GM23338 (cell line): ENCODE results near the gene CYBA. TPM values are rescaled to one million over a fixed set of nuclear protein-coding genes. Genes with fewer than 3 reads are reported as not detected.
A peak's percentile ranks its signal among the peaks of the same experiment; 100 is the strongest.

Experiments used
- ATAC-seq: fragments of 200-7000 bp; cut with Tn5 transposase; 3 replicates; pipeline ENCODE4 v1.9.1; 2020
- DNase-seq: peaks from one replicate; pipeline ENCODE4 v3.0.0-alpha.2; 2015; ENCODE audit warnings: low spot score
- H2AFZ ChIP-seq: fragments of 200-600 bp; sonication (generic); 2 replicates; pipeline ENCODE4 v1.8.0; 2016; ENCODE audit warnings: antibody characterized with exemption, mild to moderate bottlenecking, moderate library complexity
- H3F3A ChIP-seq: fragments of 200-600 bp; sonication (generic); replicated peaks from 2 replicates; pipeline ENCODE4 v1.8.0; 2017; ENCODE audit warnings: antibody characterized with exemption, mixed run types, low read depth
- H3K27ac ChIP-seq: fragments of 200-600 bp; sonication (generic); 2 replicates; pipeline ENCODE4 v1.6.1; 2016; ENCODE audit warnings: low read depth
- H3K27me3 ChIP-seq: fragments of 200-600 bp; sonication (generic); 2 replicates; pipeline ENCODE4 v1.8.0; 2016; ENCODE audit warnings: mild to moderate bottlenecking, mixed run types, moderate library complexity; ENCODE audit not compliant: insufficient read depth
- H3K36me3 ChIP-seq: fragments of 200-600 bp; sonication (generic); 2 replicates; pipeline ENCODE4 v1.8.0; 2016; ENCODE audit warnings: mild to moderate bottlenecking; ENCODE audit not compliant: insufficient read depth
- H3K4me1 ChIP-seq: fragments of 200-600 bp; sonication (generic); 2 replicates; pipeline ENCODE4 v1.8.0; 2016; ENCODE audit warnings: mild to moderate bottlenecking, moderate library complexity; ENCODE audit not compliant: insufficient read depth
- H3K4me2 ChIP-seq: fragments of 200-600 bp; sonication (generic); 2 replicates; pipeline ENCODE4 v1.7.1; 2017; ENCODE audit warnings: mixed run types
- H3K4me3 ChIP-seq: fragments of 200-600 bp; sonication (generic); 2 replicates; pipeline ENCODE4 v1.6.1; 2016; ENCODE audit warnings: mixed run types
- H3K79me2 ChIP-seq: fragments of 200-600 bp; sonication (generic); replicated peaks from 2 replicates; pipeline ENCODE4 v1.8.0; 2017; ENCODE audit warnings: mild to moderate bottlenecking; ENCODE audit not compliant: insufficient read depth
- H3K9me2 ChIP-seq: fragments of 200-600 bp; sonication (generic); 2 replicates; pipeline ENCODE4 v1.8.0; 2017; ENCODE audit not compliant: insufficient read depth
- H4K20me1 ChIP-seq: fragments of 200-600 bp; sonication (generic); replicated peaks from 2 replicates; pipeline ENCODE4 v1.8.0; 2017; ENCODE audit warnings: mild to moderate bottlenecking; ENCODE audit not compliant: insufficient read depth
- H3K27ac Mint-ChIP-seq: 2 replicates; pipeline ENCODE4 v1.8.0; 2020; ENCODE audit warnings: inconsistent platforms, mild to moderate bottlenecking, moderate library complexity, mixed read lengths
- H3K27me3 Mint-ChIP-seq: 3 replicates; pipeline ENCODE4 v1.8.0; 2022; ENCODE audit warnings: low read depth, mild to moderate bottlenecking, moderate library complexity, mixed read lengths, inconsistent platforms; ENCODE audit not compliant: insufficient read depth, poor library complexity
- H3K36me3 Mint-ChIP-seq: 3 replicates; pipeline ENCODE4 v1.8.0; 2021; ENCODE audit warnings: low read depth, mild to moderate bottlenecking, inconsistent platforms, moderate library complexity, mixed read lengths
- H3K4me1 Mint-ChIP-seq: 3 replicates; pipeline ENCODE4 v1.8.0; 2020; ENCODE audit warnings: mild to moderate bottlenecking, inconsistent platforms, mixed read lengths
- H3K4me3 Mint-ChIP-seq: 3 replicates; pipeline ENCODE4 v1.8.0; 2021; ENCODE audit warnings: moderate library complexity, mild to moderate bottlenecking, inconsistent platforms, mixed read lengths
- H3K9me3 Mint-ChIP-seq: 3 replicates; pipeline ENCODE4 v1.8.0; 2020; ENCODE audit warnings: moderate library complexity, mild to moderate bottlenecking, inconsistent platforms, mixed read lengths
- CREB1 ChIP-seq: fragments of 250-450 bp; sonication (Bioruptor Pico); IDR thresholded peaks from 2 replicates; pipeline ENCODE4 v1.5.0; 2020; ENCODE audit warnings: low read depth, mild to moderate bottlenecking, moderate library complexity
- EZH2 ChIP-seq: fragments of 200-600 bp; sonication (generic); IDR thresholded peaks from one replicate; pipeline ENCODE4 v1.8.0; 2017; ENCODE audit warnings: antibody characterized with exemption, mild to moderate bottlenecking, low read depth; ENCODE audit not compliant: unreplicated experiment
- EZH2phosphoT487 ChIP-seq: fragments of 200-600 bp; sonication (generic); IDR thresholded peaks from one replicate; pipeline ENCODE4 v1.8.1; 2018; ENCODE audit warnings: antibody characterized with exemption; ENCODE audit not compliant: unreplicated experiment
- JUNB ChIP-seq: IDR thresholded peaks from one replicate; pipeline ENCODE4 v1.6.1; 2016; ENCODE audit warnings: antibody characterized with exemption; ENCODE audit not compliant: unreplicated experiment
- NANOG ChIP-seq: IDR thresholded peaks from 2 replicates; pipeline ENCODE4 v1.6.1; 2016; ENCODE audit warnings: antibody characterized with exemption, borderline replicate concordance
- POLR2AphosphoS5 ChIP-seq: IDR thresholded peaks from 2 replicates; pipeline ENCODE4 v1.6.1; 2016; ENCODE audit warnings: antibody characterized with exemption, low read depth
- STAT1 ChIP-seq: IDR thresholded peaks from one replicate; pipeline ENCODE4 v1.6.1; 2016; ENCODE audit warnings: antibody characterized with exemption; ENCODE audit not compliant: unreplicated experiment
- ZNF114 ChIP-seq: fragments of 250-450 bp; sonication (Bioruptor Pico); IDR thresholded peaks from 2 replicates; pipeline ENCODE4 v1.5.0; 2020; ENCODE audit warnings: mild to moderate bottlenecking, moderate library complexity
- ZNF331 ChIP-seq: fragments of 250-450 bp; sonication (Bioruptor Pico); IDR thresholded peaks from 2 replicates; pipeline ENCODE4 v1.5.0; 2020; ENCODE audit warnings: low read depth, mild to moderate bottlenecking, moderate library complexity
- polyA plus RNA-seq: library from polyadenylated mRNA; unstranded; fragments of >200 nt; fragmentation: Nextera tagmentation; extraction: Ambion mirVana; gene quantifications from 2 replicates; pipeline ENCODE4 v1.2.1, GENCODE V29; 2016
- total RNA-seq: library from RNA; depleted of rRNA; stranded (reverse); fragments of >200 nt; shearing (Covaris generic); gene quantifications from 2 replicates; pipeline ENCODE4 v1.2.3, GENCODE V29; 2014
- TF ChIP-seq, protein P1 (sequence below): IDR thresholded peaks from one replicate; pipeline ENCODE4 v1.6.1; 2018; ENCODE audit warnings: antibody characterized with exemption; ENCODE audit not compliant: unreplicated experiment
- TF ChIP-seq, protein P2 (sequence below), 2 experiments: fragments of 200-600 bp in 1 of 2; sonication (generic) in 1 of 2; conservative IDR thresholded peaks; 2 replicates each; pipeline versions ENCODE4 v1.5.1 to v1.6.1; 2016 to 2017; ENCODE audit warnings: antibody characterized with exemption in 2 of 2, low read depth in 2 of 2, mild to moderate bottlenecking in 2 of 2, moderate library complexity in 1 of 2
- TF ChIP-seq, protein P3 (sequence below): IDR thresholded peaks from 2 replicates; pipeline ENCODE4 v1.6.1; 2016; ENCODE audit warnings: antibody characterized with exemption
- TF ChIP-seq, protein P4 (sequence below): fragments of 250-450 bp; sonication (Bioruptor Pico); IDR thresholded peaks from 2 replicates; pipeline ENCODE4 v1.5.0; 2020; ENCODE audit warnings: mild to moderate bottlenecking, moderate library complexity

The CYBA gene
- total and polyA plus RNA-seq, 2 experiments from 2014 or later: 275 to 281 TPM

DNA sequence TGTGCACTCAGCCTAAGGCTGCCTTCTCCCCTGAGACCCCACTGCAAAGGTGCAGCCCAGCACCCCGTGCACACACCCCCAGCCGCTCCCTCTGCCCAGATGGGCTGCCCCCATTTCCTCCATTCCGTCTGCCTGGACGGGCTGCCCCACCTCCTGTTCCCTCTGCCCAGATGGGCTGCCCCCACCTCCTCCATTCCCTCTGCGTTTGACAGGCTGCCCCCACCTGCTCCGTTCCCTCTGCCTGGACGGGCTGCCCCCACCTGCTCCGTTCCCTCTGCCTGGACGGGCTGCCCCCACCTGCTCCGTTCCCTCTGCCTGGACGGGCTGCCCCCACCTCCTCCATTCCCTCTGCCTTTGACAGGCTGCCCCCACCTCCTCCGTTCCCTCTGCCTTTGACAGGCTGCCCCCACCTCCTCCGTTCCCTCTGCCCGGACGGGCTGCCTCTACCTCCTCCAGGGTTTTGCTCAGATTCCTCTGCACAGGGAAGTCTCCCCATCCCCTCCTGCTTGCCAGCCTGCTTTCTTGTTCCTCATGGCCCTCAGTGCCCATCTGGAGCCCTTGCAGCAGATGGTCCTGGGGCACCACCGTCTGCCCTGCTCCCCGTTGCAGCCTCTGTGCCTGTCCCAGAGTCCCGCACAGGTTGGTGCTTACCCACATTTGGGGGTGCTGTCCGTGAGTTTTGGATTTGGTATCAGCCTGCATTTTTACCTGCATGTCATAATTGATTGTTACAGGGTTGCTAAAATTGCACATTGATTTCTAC lies 35.9 kb downstream of the CYBA start:
- H3K4me2 ChIP-seq: no peak overlapping the region
- no peak overlapping the region for H3K27ac ChIP-seq
- peaks cover 19% of the 10 kb centered on the region for H3F3A ChIP-seq
- Mint-ChIP-seq H3K4me1 (peaks cover 47% of the 10 kb centered on the region), H3K36me3 (peaks cover 42% of the 10 kb centered on the region), H3K27ac (peak overlapping the region; percentile 78), H3K27me3 (peaks cover 5% of the 10 kb centered on the region), H3K4me3 (no peak overlapping the region; the same call in 2 of the 3 replicates), H3K9me3 (no peaks in the 10 kb centered on the region)
- no peaks in the 10 kb centered on the region for H3K27me3 ChIP-seq
- H3K9me2 ChIP-seq: no peaks in the 10 kb centered on the region
- H4K20me1 ChIP-seq: peaks cover 43% of the 10 kb centered on the region
- TF ChIP-seq, protein P1, sequence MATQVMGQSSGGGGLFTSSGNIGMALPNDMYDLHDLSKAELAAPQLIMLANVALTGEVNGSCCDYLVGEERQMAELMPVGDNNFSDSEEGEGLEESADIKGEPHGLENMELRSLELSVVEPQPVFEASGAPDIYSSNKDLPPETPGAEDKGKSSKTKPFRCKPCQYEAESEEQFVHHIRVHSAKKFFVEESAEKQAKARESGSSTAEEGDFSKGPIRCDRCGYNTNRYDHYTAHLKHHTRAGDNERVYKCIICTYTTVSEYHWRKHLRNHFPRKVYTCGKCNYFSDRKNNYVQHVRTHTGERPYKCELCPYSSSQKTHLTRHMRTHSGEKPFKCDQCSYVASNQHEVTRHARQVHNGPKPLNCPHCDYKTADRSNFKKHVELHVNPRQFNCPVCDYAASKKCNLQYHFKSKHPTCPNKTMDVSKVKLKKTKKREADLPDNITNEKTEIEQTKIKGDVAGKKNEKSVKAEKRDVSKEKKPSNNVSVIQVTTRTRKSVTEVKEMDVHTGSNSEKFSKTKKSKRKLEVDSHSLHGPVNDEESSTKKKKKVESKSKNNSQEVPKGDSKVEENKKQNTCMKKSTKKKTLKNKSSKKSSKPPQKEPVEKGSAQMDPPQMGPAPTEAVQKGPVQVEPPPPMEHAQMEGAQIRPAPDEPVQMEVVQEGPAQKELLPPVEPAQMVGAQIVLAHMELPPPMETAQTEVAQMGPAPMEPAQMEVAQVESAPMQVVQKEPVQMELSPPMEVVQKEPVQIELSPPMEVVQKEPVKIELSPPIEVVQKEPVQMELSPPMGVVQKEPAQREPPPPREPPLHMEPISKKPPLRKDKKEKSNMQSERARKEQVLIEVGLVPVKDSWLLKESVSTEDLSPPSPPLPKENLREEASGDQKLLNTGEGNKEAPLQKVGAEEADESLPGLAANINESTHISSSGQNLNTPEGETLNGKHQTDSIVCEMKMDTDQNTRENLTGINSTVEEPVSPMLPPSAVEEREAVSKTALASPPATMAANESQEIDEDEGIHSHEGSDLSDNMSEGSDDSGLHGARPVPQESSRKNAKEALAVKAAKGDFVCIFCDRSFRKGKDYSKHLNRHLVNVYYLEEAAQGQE: no peak
- no peak for TF ChIP-seq NANOG
- no peak for TF ChIP-seq JUNB
- TF ChIP-seq ZNF331 (CRISPR knock-in tag): no peak
- no peak for TF ChIP-seq POLR2AphosphoS5
- no peak for TF ChIP-seq EZH2phosphoT487
- no peak for TF ChIP-seq EZH2
- TF ChIP-seq, protein P2, sequence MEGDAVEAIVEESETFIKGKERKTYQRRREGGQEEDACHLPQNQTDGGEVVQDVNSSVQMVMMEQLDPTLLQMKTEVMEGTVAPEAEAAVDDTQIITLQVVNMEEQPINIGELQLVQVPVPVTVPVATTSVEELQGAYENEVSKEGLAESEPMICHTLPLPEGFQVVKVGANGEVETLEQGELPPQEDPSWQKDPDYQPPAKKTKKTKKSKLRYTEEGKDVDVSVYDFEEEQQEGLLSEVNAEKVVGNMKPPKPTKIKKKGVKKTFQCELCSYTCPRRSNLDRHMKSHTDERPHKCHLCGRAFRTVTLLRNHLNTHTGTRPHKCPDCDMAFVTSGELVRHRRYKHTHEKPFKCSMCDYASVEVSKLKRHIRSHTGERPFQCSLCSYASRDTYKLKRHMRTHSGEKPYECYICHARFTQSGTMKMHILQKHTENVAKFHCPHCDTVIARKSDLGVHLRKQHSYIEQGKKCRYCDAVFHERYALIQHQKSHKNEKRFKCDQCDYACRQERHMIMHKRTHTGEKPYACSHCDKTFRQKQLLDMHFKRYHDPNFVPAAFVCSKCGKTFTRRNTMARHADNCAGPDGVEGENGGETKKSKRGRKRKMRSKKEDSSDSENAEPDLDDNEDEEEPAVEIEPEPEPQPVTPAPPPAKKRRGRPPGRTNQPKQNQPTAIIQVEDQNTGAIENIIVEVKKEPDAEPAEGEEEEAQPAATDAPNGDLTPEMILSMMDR (conservative IDR thresholded peaks at IDR 0.05; ENCODE audit: low read depth in 2 of 2): no peak
- no peak for TF ChIP-seq ZNF114 (CRISPR knock-in tag)
- no peak for TF ChIP-seq CREB1
- no peak for TF ChIP-seq STAT1
- TF ChIP-seq, protein P3, sequence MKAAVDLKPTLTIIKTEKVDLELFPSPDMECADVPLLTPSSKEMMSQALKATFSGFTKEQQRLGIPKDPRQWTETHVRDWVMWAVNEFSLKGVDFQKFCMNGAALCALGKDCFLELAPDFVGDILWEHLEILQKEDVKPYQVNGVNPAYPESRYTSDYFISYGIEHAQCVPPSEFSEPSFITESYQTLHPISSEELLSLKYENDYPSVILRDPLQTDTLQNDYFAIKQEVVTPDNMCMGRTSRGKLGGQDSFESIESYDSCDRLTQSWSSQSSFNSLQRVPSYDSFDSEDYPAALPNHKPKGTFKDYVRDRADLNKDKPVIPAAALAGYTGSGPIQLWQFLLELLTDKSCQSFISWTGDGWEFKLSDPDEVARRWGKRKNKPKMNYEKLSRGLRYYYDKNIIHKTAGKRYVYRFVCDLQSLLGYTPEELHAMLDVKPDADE: no peak
- TF ChIP-seq, protein P4, sequence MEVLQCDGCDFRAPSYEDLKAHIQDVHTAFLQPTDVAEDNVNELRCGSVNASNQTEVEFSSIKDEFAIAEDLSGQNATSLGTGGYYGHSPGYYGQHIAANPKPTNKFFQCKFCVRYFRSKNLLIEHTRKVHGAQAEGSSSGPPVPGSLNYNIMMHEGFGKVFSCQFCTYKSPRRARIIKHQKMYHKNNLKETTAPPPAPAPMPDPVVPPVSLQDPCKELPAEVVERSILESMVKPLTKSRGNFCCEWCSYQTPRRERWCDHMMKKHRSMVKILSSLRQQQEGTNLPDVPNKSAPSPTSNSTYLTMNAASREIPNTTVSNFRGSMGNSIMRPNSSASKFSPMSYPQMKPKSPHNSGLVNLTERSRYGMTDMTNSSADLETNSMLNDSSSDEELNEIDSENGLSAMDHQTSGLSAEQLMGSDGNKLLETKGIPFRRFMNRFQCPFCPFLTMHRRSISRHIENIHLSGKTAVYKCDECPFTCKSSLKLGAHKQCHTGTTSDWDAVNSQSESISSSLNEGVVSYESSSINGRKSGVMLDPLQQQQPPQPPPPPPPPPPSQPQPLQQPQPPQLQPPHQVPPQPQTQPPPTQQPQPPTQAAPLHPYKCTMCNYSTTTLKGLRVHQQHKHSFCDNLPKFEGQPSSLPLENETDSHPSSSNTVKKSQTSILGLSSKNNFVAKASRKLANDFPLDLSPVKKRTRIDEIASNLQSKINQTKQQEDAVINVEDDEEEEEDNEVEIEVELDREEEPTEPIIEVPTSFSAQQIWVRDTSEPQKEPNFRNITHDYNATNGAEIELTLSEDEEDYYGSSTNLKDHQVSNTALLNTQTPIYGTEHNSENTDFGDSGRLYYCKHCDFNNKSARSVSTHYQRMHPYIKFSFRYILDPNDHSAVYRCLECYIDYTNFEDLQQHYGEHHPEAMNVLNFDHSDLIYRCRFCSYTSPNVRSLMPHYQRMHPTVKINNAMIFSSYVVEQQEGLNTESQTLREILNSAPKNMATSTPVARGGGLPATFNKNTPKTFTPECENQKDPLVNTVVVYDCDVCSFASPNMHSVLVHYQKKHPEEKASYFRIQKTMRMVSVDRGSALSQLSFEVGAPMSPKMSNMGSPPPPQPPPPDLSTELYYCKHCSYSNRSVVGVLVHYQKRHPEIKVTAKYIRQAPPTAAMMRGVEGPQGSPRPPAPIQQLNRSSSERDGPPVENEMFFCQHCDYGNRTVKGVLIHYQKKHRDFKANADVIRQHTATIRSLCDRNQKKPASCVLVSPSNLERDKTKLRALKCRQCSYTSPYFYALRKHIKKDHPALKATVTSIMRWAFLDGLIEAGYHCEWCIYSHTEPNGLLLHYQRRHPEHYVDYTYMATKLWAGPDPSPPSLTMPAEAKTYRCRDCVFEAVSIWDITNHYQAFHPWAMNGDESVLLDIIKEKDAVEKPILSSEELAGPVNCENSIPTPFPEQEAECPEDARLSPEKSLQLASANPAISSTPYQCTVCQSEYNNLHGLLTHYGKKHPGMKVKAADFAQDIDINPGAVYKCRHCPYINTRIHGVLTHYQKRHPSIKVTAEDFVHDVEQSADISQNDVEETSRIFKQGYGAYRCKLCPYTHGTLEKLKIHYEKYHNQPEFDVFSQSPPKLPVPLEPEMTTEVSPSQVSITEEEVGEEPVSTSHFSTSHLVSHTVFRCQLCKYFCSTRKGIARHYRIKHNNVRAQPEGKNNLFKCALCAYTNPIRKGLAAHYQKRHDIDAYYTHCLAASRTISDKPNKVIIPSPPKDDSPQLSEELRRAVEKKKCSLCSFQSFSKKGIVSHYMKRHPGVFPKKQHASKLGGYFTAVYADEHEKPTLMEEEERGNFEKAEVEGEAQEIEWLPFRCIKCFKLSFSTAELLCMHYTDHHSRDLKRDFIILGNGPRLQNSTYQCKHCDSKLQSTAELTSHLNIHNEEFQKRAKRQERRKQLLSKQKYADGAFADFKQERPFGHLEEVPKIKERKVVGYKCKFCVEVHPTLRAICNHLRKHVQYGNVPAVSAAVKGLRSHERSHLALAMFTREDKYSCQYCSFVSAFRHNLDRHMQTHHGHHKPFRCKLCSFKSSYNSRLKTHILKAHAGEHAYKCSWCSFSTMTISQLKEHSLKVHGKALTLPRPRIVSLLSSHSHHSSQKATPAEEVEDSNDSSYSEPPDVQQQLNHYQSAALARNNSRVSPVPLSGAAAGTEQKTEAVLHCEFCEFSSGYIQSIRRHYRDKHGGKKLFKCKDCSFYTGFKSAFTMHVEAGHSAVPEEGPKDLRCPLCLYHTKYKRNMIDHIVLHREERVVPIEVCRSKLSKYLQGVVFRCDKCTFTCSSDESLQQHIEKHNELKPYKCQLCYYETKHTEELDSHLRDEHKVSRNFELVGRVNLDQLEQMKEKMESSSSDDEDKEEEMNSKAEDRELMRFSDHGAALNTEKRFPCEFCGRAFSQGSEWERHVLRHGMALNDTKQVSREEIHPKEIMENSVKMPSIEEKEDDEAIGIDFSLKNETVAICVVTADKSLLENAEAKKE: no peak
- H3K4me3 ChIP-seq: no peak overlapping the region
- H3K79me2 ChIP-seq: peaks cover 44% of the 10 kb centered on the region
- H3K4me1 ChIP-seq: peaks cover 9% of the 10 kb centered on the region; the same call in 1 of the 2 replicates
- DNase-seq (no peak), ATAC-seq (no peak)
- H2AFZ ChIP-seq: no peak overlapping the region
- peaks cover 5% of the 10 kb centered on the region for H3K36me3 ChIP-seq
